ENCODE data around the gene MRPL47. TPM values are rescaled to one million over a fixed set of nuclear protein-coding genes. Genes with fewer than 3 reads are reported as not detected.

MRPL47 gene
- total RNA-seq, 4 donors from 2014 or later: 21.5 to 32.9 (median 28.7) TPM

DNA sequence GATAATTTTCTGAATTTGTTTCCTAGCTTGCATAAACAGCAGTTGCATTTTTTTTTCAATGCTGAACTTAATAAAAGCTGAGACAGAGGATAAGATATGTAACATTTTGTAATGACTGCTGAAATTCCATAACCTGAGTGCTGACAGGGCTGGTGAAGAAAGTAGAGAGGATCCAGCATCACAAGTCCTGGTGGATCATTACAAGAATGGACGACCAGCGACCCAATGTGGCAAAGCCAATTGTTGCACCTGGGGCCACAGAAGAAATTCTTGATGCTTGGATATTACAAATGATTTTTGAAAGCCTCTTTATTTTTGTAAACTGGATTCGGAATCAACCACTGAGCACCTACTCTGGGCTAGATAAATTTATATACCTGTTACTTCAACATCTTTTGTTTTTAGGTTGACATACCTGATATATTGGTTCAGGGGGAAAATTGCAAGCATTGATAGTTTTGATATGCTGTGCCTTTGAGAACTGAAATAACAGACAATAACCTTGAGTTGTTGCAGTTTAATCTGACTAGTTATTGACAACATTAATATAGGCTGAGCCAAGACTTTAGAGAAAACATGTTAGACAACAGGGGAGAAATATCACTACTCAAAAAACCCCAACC lies 45.6 kb downstream of the MRPL47 start:
- DNase-seq (ENCODE audit: low spot score) (no peak), ATAC-seq (ENCODE audit: low FRiP score) (no peak)
- TF ChIP-seq, protein P1, sequence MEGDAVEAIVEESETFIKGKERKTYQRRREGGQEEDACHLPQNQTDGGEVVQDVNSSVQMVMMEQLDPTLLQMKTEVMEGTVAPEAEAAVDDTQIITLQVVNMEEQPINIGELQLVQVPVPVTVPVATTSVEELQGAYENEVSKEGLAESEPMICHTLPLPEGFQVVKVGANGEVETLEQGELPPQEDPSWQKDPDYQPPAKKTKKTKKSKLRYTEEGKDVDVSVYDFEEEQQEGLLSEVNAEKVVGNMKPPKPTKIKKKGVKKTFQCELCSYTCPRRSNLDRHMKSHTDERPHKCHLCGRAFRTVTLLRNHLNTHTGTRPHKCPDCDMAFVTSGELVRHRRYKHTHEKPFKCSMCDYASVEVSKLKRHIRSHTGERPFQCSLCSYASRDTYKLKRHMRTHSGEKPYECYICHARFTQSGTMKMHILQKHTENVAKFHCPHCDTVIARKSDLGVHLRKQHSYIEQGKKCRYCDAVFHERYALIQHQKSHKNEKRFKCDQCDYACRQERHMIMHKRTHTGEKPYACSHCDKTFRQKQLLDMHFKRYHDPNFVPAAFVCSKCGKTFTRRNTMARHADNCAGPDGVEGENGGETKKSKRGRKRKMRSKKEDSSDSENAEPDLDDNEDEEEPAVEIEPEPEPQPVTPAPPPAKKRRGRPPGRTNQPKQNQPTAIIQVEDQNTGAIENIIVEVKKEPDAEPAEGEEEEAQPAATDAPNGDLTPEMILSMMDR (IDR thresholded peaks at IDR 0.05): peak in 1 of 3 donors; percentile 42

DNA sequence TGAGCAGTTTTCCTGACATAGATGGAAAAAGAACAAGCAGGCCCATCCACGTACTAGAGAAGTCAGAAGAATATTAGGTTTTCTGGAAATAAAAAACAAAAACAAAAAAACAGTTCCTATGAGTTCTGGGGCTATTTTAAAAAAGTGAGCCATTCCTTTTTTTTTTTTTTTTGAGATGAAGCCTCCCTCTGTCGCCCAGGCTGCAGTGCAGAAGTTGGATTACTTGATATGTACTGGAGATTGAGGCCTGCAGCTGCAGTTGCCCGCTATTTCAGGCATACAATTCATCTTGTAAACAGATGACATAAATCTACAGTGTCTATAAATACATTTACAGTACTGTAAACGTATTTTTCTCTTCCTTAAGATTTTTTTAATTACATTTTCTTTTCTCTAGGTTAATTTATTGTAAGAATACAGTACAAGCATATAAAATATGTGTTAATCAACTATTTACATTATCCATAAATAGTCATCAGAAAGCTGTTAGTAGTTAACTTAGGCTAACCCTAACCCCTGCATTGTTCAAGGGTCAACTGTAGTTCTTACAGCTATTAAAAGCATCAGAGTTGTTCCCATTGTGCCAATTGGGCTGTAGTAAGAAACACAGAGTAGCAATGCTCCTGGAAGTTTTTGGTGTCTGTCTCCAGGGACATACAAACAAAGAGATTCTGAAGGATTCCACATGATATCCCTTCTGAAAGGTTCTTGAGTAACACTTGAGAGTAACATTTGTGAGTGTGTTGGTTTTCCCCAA lies 52.9 kb downstream of the MRPL47 start:
- TF ChIP-seq, protein P1 (IDR thresholded peaks at IDR 0.05): no peak
- ATAC-seq (ENCODE audit: low FRiP score) (no peak), DNase-seq (ENCODE audit: low spot score) (no peak)

DNA sequence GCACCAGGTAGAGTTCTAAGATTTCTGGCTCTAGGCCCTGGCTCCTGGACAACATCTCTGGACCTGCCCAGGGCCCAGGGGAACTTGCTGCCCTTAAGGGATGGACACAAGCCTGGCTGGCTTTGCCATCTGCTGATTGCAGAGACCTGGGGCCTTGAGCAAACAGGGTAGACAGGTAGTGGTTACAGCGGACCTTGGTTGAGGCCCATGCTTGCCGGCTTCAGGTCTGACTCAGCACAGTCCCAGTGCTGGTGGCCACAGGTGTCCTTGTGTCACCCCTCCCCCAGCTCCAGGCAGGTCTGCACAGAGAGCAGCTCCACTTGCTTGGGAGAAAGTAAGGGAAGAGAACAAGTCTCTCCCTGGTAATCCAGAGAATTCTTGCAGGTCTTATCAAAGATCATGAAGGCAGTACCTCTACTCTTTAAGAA lies 57.6 kb downstream of the MRPL47 start:
- TF ChIP-seq, protein P1 (IDR thresholded peaks at IDR 0.05): no peak
- ATAC-seq (ENCODE audit: low FRiP score): no peak
- DNase-seq (ENCODE audit: low spot score): no peak

GRCh38 chr3:179544981-179545645 lies 59.3 kb downstream of the MRPL47 start:
- TF ChIP-seq, protein P1 (IDR thresholded peaks at IDR 0.05): no peak
- ATAC-seq (ENCODE audit: low FRiP score): no peak

GRCh38 chr3:179542375-179542774 lies 62.1 kb downstream of the MRPL47 start:
- no peak for ATAC-seq (ENCODE audit: low FRiP score)
- DNase-seq (ENCODE audit: low spot score): no peak
- TF ChIP-seq, protein P1 (IDR thresholded peaks at IDR 0.05): no peak

More at GRCh38 chr3:179544981-179545645, 59.3 kb downstream of the MRPL47 start:
- no peak for DNase-seq (ENCODE audit: low spot score)

- no peak for ATAC-seq (ENCODE audit: low FRiP score)
- TF ChIP-seq, protein P1 (IDR thresholded peaks at IDR 0.05): no peak
- no peak for DNase-seq (ENCODE audit: low spot score)
Observed at GRCh38 chr3:179541596-179541995, 62.8 kb downstream of the MRPL47 start.

All from omental fat pad (tissue), 4 donors.